Stimulated activated CD4-positive, alpha-beta T cell treated with anti-CD3 and anti-CD28 coated beads, Interleukin-2, amount 100 ng/mL, for 48 hours (primary cell): ENCODE results near the gene CUTA.

Experiments
- DNase-seq, 2 donors: peaks; one replicate each; pipeline ENCODE4 v3.0.0-alpha.2; 2020

The CUTA gene

GRCh38 chr6:33438978-33439594, 21.2 kb upstream of the CUTA start:
- DNase-seq, result no peak

DNA sequence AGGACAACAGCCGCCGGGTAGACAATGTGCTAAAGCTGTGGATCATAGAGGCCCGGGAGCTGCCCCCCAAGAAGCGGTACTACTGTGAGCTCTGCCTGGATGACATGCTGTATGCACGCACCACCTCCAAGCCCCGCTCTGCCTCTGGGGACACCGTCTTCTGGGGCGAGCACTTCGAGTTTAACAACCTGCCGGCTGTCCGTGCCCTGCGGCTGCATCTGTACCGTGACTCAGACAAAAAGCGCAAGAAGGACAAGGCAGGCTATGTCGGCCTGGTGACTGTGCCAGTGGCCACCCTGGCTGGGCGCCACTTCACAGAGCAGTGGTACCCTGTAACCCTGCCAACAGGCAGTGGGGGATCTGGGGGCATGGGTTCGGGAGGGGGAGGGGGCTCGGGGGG, 19.8 kb upstream of the CUTA start:
- no peak for DNase-seq

DNA sequence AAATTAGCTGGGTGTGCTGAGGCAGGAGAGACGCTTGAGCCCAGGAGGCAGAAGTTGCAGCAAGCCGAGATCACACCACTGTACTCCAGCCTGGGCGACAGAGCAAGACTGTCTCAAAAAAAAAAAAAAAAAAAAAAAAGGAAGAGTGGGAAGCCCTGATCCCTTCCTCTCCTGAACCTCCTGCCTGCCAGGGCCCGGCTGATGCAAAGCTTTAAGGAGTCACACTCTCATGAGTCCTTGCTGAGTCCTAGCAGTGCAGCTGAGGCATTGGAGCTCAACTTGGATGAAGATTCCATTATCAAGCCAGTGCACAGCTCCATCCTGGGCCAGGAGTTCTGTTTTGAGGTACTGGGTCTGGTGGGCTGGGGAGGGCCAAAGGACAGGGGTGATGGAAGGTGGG, 17.1 kb upstream of the CUTA start:
- DNase-seq, result no peak

DNA sequence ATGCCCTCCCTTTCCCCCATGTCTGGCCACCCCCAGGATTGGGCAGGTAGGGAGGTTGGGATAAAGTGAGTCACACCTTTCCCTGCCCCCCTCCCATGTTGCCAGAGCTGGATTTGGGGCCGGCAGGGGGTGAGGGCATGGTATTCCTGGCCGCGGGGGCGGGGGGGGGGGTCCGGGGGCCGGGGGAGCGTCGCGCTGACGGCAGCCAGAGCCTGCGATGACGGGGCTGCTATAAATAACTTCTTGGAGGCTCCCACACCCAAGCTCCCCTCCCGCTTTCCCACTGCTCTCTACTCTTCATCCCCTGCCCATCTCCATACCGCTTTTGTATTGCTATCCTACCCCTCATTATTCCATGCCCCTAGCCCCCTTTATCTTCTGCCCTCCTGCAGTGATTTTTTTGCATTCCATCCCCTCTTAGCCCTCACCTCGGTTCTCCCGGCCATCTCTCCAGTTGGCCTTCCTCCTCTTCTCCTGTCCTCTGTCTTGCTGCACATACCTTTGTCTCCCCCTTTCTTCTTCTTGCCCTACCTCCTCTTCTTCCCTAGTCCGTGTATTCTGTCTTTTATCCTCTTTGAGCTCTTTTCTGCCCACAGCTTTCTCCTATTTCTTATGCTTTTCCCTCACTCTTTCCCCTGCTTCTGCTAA, 15.8 kb upstream of the CUTA start:
- DNase-seq, result no peak

DNA sequence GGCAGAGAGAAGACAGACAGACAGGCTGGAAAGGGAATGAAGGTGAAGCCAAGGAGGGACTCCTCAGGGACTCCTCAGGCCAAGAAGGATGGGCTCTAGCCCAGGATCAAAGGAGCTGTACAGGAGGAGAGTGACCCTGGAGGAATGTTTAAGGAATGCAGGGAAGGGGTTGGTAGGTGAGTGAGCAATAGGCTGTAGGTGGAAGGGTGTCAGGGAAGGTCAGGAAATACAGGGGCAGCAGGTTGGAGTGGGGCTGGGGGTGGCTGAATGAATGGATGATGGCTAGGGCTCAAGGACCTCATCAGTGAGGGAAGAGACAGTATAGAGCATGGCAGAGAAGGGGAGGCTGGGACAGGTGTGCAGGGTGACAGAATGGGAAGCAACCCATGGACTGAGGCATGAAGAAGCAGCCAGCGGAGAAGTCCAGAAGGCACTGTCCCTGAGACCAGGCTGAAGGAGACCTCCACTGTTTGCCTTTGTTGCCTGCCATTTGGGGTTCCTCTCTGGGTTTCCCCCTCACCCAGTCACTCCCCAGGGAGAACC, 15.2 kb upstream of the CUTA start:
- no peak for DNase-seq

- no peak for DNase-seq
Measured at GRCh38 chr6:33432546-33432945, 14.6 kb upstream of the CUTA start.

DNA sequence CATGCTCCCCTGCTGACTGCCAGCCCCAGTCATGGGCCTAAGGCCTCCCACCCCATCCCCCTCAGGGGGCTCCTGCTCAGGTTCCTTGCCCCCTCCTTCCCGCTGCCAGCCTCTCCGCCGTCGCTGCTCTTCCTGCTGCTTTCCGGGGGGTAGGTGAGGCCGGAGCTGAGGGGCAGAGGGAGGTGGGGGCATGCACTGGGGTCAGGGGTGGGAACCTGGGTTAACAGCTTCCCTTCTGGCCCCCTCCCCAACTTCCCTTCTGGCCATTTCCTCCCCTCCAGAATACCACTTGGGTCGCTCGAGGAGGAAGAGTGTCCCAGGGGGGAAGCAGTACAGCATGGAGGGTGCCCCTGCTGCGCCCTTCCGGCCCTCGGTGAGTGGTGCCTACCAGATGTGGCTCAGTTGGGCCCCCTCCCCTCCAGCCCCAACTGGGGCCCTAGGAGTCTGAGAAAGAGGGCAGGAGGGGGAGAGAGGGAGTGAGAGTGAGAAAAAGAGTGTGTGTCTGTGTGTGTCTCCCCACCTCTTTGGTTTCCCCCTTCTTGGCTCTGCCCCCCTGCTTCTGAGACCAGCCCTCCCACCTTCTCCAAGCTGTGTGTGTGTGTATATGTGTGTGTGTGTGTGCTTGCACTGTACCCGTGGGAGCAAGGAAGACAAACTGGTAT, 14.1 kb upstream of the CUTA start:
- DNase-seq, result no peak

DNA sequence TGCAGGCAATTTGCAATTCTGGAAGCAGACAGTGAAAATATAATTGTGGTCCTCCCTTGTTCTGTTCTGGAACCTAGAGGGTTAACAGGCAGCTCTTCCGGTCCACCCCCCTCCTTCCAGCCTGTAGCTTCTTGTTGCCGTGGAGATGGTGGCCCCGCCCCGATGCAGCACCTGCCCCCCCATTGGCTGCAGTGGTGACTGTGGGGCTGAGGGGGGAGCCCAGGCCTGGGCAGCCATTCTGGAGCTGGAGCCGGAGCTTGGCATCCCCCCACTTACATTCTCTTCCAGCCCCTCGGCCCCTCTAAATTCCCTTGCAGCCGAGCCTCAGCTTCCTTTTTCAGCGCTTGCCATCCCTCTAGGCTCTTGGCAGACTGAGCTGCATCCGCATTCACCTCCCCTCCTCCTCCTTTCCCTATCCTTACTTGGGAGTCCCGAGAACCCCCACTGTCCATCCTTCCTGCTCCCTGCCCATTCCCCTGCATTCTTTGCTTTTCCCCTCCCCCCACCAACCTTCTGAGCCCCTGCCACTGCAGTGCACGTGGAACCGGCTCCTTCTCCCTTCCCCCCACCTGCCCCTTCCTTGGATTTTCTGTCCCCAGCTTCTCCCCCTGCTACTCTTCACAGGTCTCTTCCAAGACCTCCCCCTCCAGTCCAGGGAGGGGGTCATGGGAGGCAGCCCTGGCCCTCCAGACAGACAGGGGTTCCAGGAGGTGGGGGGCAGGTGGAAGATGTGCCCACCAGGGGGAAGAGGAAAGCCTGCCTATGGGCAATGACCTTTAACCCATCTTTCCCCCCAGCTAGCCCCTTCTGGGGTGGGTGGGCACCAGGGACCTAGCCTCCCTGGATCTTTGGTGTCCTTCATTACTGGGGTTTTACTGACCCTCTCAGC, 13.3 kb upstream of the CUTA start:
- DNase-seq, result peak; percentile 51 to 64

- no peak for DNase-seq
Measured at GRCh38 chr6:33430334-33430733, 12.4 kb upstream of the CUTA start.

- DNase-seq, result no peak
Measured at GRCh38 chr6:33429750-33430052, 11.8 kb upstream of the CUTA start.

DNA sequence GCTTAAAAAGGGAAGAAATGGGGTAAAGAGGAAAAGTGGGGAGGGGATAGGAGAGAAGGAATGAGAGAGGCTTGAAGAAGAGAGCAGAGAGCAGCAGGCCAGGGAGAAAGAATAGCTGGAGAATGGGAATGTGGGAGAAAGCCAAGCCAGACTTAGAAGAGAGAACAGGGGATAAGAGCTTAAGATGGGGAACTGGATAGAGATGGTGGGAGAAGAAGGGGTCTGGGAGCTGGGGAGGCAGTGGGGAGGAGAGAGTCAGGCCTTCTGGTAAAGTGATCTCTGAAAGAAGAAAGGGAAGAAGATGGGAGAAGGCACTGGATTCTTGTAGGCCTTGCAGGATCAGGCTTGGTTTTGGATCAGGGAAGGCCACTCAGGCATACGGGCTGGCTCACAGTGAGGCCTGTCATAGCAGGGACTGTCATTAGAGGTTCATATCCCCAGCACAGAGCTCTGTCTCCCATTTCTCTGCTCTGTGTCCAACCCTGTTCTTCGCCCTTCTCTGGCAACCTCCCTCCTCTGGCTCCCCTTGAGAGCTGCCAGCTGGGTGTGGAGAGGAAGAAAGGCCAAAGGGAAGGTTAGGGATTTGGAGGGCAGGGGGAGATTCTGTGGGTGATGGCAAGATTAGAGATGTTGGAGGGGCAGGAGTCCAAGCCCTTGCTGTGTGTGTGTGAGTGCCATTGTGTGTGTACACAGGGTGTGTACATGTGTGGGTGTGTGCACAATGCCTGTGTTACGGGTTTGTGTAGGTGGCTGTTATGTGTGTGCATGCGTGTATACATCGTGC, 11.3 kb upstream of the CUTA start:
- DNase-seq, result no peak

DNA sequence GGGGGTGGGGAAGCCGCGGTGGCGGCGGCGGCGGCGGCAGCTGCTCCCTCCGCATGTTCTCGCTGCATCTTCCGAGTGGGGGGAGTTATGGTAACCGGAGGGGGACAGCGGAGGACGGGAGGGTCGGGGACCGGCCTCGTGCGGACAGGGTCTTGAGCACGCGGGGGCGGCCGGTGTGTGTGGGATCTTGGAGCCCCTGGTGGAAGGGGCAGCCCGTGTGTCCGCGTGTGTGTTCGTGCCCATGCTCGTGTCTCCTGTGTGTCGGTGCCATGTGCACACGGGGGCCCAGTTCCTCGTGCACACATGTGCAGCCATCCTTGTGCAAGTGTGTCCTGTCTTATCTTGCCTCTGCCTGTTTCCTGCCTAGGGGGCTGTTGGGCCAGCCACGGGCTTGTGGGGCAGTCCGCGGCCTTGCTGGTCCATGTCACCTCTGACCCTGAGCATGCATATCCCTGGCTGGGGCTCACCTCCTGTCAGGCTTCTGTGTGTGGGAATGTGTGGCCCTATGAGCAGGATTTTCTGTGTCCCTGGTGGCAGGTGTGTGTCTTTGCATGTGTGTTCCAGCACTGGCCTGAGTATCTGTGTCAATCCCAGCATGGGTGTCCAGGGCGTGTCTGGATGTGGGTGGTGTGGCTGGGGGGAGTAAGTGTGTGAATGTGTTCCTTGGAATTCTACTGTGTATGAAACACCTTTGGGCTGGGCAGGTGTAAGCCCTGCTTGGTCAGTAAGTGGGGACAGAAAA, 10.5 kb upstream of the CUTA start:
- no peak for DNase-seq

GRCh38 chr6:33427585-33428223, 9.8 kb upstream of the CUTA start:
- DNase-seq, result peak in 1 of 2 donors; percentile 43

DNA sequence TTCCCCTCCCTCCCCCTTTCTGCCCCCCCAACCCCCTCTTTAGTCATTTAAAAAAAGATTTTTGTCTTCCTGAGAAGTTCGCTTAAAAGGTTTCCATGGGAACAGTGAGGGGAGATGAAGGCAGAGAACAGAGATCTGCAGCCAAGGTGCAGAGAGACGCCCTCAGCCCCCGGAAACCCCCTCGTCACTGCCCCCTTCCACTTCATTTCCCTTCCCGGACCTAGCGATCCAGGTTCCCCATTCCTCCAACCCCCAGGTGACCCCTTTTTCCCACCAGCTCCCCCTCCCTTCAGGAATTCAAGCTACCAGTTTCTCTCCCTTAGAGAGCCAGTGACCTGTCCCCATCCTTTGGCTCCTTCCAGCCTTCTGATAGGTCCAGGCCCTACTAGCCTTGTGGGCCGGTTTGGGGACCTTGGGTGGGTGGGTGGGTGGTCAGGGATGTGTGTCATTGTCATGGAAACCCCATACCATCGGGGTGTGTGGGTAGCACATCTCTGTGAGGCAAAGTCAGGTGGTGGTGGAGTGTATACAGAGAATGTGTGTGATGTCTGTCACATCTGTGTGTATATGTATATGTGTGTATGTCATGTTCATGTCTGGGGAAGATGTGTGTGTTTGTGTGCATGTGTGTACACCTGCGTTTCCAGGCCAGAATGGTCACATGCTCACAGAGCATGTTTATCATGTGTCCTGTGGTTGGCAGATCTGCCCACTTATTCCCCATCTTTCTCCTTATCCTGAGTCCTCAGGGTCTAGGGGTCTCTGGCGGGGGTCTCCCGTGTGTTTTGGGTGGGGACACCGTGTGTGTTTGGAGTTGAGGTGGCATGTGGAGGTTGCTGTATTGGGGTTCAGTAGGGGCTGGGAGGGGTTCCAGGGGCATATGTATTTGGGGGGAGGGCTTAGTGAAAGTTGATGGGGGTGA, 8.9 kb upstream of the CUTA start:
- DNase-seq, result no peak

GRCh38 chr6:33425668-33426577, 8.0 kb upstream of the CUTA start:
- peak; percentile 78 to 82 for DNase-seq

DNA sequence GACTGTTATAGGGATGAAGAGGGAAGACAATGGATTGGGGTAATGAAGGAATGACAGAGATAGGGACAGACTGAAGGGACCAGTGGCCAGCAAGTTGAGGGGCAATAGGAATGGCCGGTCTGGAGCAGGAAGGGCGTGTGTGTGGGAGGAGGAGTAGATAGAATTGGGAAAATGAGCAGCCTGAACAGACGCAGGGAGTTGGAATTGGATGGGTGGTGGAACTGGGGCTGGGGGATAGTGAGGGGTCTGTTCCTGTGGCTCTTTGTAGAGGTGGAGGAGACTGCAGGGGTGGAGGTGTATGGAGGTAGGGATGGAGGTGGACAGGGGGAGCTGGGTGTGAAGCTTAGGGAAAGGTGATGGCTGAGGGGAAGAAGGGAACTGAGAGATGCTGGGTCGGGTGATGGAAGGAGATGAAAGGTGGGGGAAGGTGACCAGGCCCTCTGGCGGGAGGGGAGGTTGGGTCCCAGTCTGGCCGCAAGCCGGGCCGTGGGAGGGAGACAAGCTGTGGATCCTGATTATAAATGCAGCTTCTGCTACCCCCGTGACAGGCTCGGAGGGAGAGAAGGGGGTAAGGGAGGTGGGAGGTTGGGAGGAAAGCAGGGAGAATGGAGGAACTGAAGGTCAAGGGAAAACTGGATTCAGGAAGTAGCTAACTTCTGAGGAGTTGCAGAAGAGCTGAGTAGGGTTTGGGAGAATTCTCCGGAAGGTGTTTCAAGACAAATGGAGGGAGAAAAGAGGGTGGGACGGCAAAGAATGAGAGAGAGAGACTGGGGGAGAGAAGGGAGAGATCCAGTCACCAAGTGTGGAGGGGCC, 7.2 kb upstream of the CUTA start:
- no peak for DNase-seq

DNA sequence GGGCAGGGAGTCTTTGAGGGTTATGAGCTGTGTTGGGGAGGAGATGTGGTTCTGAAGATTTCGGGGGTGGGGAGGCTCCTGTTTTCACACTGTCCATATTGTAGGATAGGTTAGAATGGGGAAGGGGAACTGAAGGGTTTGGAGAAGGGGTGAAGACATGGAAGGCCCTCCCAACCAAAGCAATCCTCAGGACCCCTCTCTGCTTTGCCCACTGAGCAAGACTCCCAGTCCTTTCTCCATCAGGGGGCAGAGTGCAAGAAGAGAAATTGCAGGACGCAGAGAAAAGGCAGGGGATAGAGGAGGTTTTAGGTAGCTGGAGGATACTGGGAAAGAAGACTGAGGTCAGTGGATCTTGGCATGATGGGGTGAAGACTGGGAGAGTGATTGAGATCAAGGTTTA, 5.9 kb upstream of the CUTA start:
- DNase-seq, result no peak

GRCh38 chr6:33421344-33421643, 3.4 kb upstream of the CUTA start:
- DNase-seq, result no peak
